ENCODE measurements around the gene PCLAF.
"Not testable (repeated sequence)": the region's sequence is repeated elsewhere in the genome, so short reads cannot be mapped to it uniquely, and the experiment has no call there.

The PCLAF gene

GRCh38 chr15:64326458-64326857, 54.8 kb downstream of the PCLAF start:
- not testable (repeated sequence) for H3K27ac ChIP-seq (ENCODE audit: low read depth, low read length); H3K4me1 ChIP-seq (ENCODE audit: control insufficient read depth, insufficient read depth, low read length, unreplicated experiment); H3K4me3 ChIP-seq (ENCODE audit: low read depth, low read length); H3K36me3 ChIP-seq (ENCODE audit: insufficient read depth, low read length); H2AFZ ChIP-seq (ENCODE audit: low read length, unreplicated experiment); H3K27me3 ChIP-seq (ENCODE audit: insufficient read depth, low read length)
- H3K79me2 ChIP-seq (ENCODE audit: control insufficient read depth, insufficient read depth, low read length, unreplicated experiment) = peaks cover 20% of the 10 kb centered on the region

DNA sequence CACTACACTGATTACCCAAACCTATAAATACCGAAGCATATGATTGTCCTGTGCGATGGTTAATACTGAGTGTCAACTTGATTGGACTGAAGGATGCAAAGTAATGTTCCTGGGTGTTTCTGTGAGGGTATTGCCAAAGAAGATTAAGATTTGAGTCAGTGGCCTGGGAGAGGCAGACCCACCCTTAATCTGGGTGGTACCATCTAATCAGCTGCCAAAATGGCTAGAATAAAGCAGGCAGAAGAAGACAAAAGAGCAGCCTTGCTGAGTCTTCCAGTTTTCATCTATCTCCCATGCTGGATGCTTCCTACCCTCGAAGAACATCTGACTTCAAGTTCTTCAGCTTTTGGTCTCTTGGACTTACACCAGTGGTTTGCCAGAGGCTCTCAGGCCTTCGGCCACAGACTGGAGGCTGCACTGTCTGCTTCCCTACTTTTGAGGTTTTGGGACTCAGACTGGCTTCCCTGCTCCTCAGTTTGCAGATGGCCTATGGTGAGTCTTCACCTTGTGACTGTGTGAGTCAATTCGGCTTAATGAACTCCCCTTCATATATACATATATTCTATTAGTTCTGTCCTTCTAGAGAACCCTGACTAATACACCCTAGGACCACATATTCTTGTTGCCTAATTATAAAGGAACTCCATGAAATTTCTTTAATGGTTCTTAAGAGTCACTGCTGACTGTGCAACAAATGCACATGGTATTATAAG, 56.9 kb downstream of the PCLAF start:
- no peak overlapping the region for H3K27ac ChIP-seq (ENCODE audit: low read depth, low read length)

DNA sequence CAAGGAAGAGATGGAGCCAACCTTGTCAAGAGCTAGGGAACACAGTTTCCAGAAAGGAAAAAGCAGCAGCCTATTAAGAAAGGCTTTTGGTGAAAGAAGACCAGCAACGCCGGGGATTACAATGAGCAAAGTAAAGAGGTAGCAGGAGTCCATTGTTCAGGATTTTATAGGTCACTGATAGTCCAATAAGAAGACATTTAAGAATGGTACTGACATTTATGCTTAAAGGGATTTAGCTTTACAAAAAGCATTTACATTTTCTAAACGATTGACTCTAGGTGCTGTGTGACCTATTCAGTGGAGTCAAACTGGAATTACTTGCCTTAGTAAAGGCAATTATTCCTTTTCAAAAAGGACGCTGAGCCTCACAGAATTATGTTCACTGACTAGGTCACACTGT, 66.0 kb downstream of the PCLAF start:
- Histone ChIP-seq H3K27ac (ENCODE audit: low read depth, low read length) (no peak overlapping the region), H3K4me3 (ENCODE audit: low read depth, low read length) (no peak overlapping the region), H3K27me3 (ENCODE audit: insufficient read depth, low read length) (no peaks in the 10 kb centered on the region), H2AFZ (ENCODE audit: low read length, unreplicated experiment) (no peak overlapping the region), H3K79me2 (ENCODE audit: control insufficient read depth, insufficient read depth, low read length, unreplicated experiment) (peaks cover 31% of the 10 kb centered on the region), H3K36me3 (ENCODE audit: insufficient read depth, low read length) (no peaks in the 10 kb centered on the region), H3K4me1 (ENCODE audit: control insufficient read depth, insufficient read depth, low read length, unreplicated experiment) (no peaks in the 10 kb centered on the region)

More for the DNA sequence above, 56.9 kb downstream of the PCLAF start:
- Histone ChIP-seq H3K27me3 (ENCODE audit: insufficient read depth, low read length) (no peaks in the 10 kb centered on the region), H2AFZ (ENCODE audit: low read length, unreplicated experiment) (no peak overlapping the region), H3K36me3 (ENCODE audit: insufficient read depth, low read length) (no peaks in the 10 kb centered on the region), H3K4me1 (ENCODE audit: control insufficient read depth, insufficient read depth, low read length, unreplicated experiment) (no peaks in the 10 kb centered on the region), H3K79me2 (ENCODE audit: control insufficient read depth, insufficient read depth, low read length, unreplicated experiment) (peaks cover 28% of the 10 kb centered on the region), H3K4me3 (ENCODE audit: low read depth, low read length) (no peak overlapping the region)

DNA sequence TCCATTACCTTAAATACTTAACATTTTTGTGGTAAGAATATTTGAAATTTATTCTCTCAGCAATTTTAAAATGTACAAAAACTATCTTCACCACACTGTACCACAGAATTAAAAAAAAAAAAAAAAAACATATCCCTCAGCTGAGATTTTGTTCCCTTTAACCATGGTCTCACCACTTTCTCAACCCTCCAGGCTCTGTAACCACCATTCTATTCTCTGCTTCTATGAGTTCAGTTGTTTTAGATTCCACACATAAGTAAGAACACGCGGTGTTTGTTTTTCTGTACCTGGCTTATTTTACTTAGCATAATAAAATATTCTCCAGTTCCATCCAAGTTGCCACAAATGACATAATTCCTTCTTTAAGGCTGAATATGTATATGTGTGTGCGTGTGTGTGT, 66.8 kb downstream of the PCLAF start:
- Histone ChIP-seq H2AFZ (ENCODE audit: low read length, unreplicated experiment) (no peak overlapping the region), H3K4me1 (ENCODE audit: control insufficient read depth, insufficient read depth, low read length, unreplicated experiment) (no peaks in the 10 kb centered on the region)

More for the DNA sequence above, 66.8 kb downstream of the PCLAF start:
- no peaks in the 10 kb centered on the region for H3K27me3 ChIP-seq (ENCODE audit: insufficient read depth, low read length)
- no peak overlapping the region for H3K27ac ChIP-seq (ENCODE audit: low read depth, low read length)
- peaks cover 35% of the 10 kb centered on the region for H3K79me2 ChIP-seq (ENCODE audit: control insufficient read depth, insufficient read depth, low read length, unreplicated experiment)
- H3K4me3 ChIP-seq (ENCODE audit: low read depth, low read length) = no peak overlapping the region
- no peaks in the 10 kb centered on the region for H3K36me3 ChIP-seq (ENCODE audit: insufficient read depth, low read length)
